Spleen (tissue), 7 donors: ENCODE measurements around the gene AKR7A3.
"Not testable (repeated sequence)": the region's sequence is repeated elsewhere in the genome, so short reads cannot be mapped to it uniquely, and the experiment has no call there.

Source experiments
- POLR2A ChIP-seq, 3 donors: fragments of 450-650 bp; IDR thresholded peaks; one replicate each; pipeline ENCODE4 v1.5.1; 2017; ENCODE audit warnings: antibody characterized with exemption in 3 of 3, mild to moderate bottlenecking in 1 of 3
- POLR2AphosphoS5 ChIP-seq, 3 donors: sonication (generic); formaldehyde crosslinking; IDR thresholded peaks; one replicate each; pipeline ENCODE4 v1.5.1; 2017; ENCODE audit warnings: antibody characterized with exemption in 3 of 3
- TF ChIP-seq, protein P1 (sequence below), 11 experiments: fragments of 200-600 bp in 7 of 11; fragments of 450-650 bp in 4 of 11; sonication (generic) in 4 of 11; IDR thresholded peaks in 8 of 11; conservative IDR thresholded peaks in 3 of 11; 1 replicate in 7 of 11; 2 replicates in 4 of 11; pipeline versions ENCODE4 v1.4.0 to v1.8.0; 2016 to 2021; ENCODE audit warnings: antibody characterized with exemption in 11 of 11, inconsistent platforms in 4 of 11, mild to moderate bottlenecking in 1 of 11
- donor health status: DM: no; HTN: no; CAD: no; lungs with moderate emphysema.
- donor health status: DM: no; HTN: no; CAD: no.
- donor health status: DM: no; HTN: no; CAD: no.

DNA sequence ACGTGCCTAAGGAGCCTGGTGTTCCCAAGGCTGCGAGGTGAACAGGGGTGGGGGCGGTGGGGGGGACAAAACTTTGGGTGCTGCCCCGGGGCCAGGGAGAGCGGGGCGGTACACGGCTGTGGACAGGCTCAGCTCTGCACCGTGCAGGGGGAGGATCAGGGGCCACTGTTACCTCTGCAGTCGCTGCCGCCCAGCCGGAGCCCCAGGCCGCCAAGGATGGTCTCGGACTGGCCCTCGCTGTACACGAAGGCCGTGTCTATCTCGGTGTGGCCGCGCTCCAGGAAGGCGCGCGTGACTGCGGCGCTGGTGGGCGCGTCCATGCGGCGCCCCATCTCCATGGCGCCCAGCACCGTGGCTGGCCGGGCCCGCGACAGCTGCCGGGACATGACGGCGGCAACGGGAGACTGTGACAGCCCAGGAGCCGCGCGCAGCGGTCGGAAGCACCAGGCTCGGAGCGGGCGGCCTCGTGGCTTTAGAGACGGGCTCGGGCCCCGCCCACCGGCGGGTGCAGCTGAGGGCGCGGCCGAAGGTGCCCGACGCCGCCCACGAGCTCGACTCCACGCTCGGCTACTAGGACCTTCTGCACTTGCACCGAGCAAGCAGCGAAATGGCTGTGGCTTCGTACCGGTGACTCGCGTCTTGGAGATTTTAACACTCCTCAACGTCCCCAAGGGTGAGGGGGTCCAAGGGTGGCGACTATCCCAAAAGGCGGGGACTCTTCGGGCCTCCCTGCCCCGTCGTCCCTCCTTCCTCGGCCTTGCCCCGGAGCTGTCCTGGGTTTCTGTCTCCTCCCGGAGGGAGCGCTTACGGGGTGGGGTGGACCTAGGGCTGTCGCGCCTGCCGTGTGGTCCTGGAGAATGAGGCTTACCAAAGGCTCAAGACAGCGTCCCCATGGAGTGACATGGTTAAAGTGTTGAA, at the start of gene AKR7A3:
- TF ChIP-seq, protein P1, sequence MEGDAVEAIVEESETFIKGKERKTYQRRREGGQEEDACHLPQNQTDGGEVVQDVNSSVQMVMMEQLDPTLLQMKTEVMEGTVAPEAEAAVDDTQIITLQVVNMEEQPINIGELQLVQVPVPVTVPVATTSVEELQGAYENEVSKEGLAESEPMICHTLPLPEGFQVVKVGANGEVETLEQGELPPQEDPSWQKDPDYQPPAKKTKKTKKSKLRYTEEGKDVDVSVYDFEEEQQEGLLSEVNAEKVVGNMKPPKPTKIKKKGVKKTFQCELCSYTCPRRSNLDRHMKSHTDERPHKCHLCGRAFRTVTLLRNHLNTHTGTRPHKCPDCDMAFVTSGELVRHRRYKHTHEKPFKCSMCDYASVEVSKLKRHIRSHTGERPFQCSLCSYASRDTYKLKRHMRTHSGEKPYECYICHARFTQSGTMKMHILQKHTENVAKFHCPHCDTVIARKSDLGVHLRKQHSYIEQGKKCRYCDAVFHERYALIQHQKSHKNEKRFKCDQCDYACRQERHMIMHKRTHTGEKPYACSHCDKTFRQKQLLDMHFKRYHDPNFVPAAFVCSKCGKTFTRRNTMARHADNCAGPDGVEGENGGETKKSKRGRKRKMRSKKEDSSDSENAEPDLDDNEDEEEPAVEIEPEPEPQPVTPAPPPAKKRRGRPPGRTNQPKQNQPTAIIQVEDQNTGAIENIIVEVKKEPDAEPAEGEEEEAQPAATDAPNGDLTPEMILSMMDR (IDR thresholded peaks at IDR 0.05 in 8 of 11, conservative IDR thresholded peaks at IDR 0.05 in 3 of 11), result not testable (repeated sequence)
- TF ChIP-seq POLR2AphosphoS5 (IDR thresholded peaks at IDR 0.05), result peak in 1 of 3 donors; percentile 54
- TF ChIP-seq POLR2A (IDR thresholded peaks at IDR 0.05), result not testable (repeated sequence)
